DMS114 treated with DMSO at 0.1 percent for 48 hours (cell line): ENCODE results near the gene SGF29.
"Not testable (repeated sequence)": the region's sequence is repeated elsewhere in the genome, so short reads cannot be mapped to it uniquely, and the experiment has no call there.

Experiments used
- DNase-seq: peaks from one replicate; lab custom pipeline; 2025; ENCODE audit not compliant: unreplicated experiment; lab: John Stamatoyannopoulos, UW

The SGF29 gene

GRCh38 chr16:28609631-28610594, 56.2 kb downstream of the SGF29 start, which contains the start of gene SULT1A1:
SULT1A1 (minus strand) TSS chr16:28610044; CDS start chr16:28608855, 1,189 bp downstream.
- DNase-seq = no peak

GRCh38 chr16:28610595-28611191, 57.0 kb downstream of the SGF29 start:
- DNase-seq = no peak

GRCh38 chr16:28612359-28613280, 58.9 kb downstream of the SGF29 start:
- DNase-seq = not testable (repeated sequence)

GRCh38 chr16:28613912-28614311, 60.2 kb downstream of the SGF29 start:
- DNase-seq = not testable (repeated sequence)

- not testable (repeated sequence) for DNase-seq
Measured at GRCh38 chr16:28614561-28614960, 60.8 kb downstream of the SGF29 start.

- not testable (repeated sequence) for DNase-seq
Measured at GRCh38 chr16:28615486-28616223, 61.9 kb downstream of the SGF29 start.

- DNase-seq = not testable (repeated sequence)
Measured at GRCh38 chr16:28616224-28616577, 62.5 kb downstream of the SGF29 start.

GRCh38 chr16:28616636-28617035, 62.9 kb downstream of the SGF29 start:
- no peak for DNase-seq

GRCh38 chr16:28617874-28618273, 64.2 kb downstream of the SGF29 start:
- DNase-seq = no peak

GRCh38 chr16:28620316-28620715, 66.6 kb downstream of the SGF29 start:
- DNase-seq = not testable (repeated sequence)

- no peak for DNase-seq
Measured at GRCh38 chr16:28621481-28622155, 67.9 kb downstream of the SGF29 start.

GRCh38 chr16:28622532-28623171, 68.9 kb downstream of the SGF29 start:
- DNase-seq = not testable (repeated sequence)

- DNase-seq = peak; percentile 38
Measured at GRCh38 chr16:28623172-28623711, 69.5 kb downstream of the SGF29 start.

- not testable (repeated sequence) for DNase-seq
Measured at GRCh38 chr16:28630905-28631304, 77.2 kb downstream of the SGF29 start.

GRCh38 chr16:28636093-28636823, 82.5 kb downstream of the SGF29 start:
- not testable (repeated sequence) for DNase-seq

- not testable (repeated sequence) for DNase-seq
Measured at GRCh38 chr16:28637765-28638164, 84.0 kb downstream of the SGF29 start, which contains the start of gene NPIPB8. NPIPB8 (plus strand) TSS chr16:28638065; CDS start chr16:28638361, 296 bp downstream.

GRCh38 chr16:28638359-28638758, 84.6 kb downstream of the SGF29 start:
- not testable (repeated sequence) for DNase-seq

GRCh38 chr16:28639959-28640358, 86.2 kb downstream of the SGF29 start:
- DNase-seq = not testable (repeated sequence)
